AG08396 (cell line): ENCODE measurements around the gene ZNF423.

Source experiments
- DNase-seq: peaks from one replicate; pipeline ENCODE4 v3.0.0; 2012; ENCODE audit warnings: low spot score, mixed read lengths

Gene ZNF423

GRCh38 chr16:49869731-49870130 is 13.8 kb upstream of the ZNF423 start:
- DNase-seq = no peak

GRCh38 chr16:49867796-49868668 is 12.1 kb upstream of the ZNF423 start:
- DNase-seq = no peak

GRCh38 chr16:49867234-49867633 is 11.3 kb upstream of the ZNF423 start:
- DNase-seq = no peak

GRCh38 chr16:49866595-49867071 is 10.7 kb upstream of the ZNF423 start:
- DNase-seq = no peak

GRCh38 chr16:49862694-49863093 is 6.8 kb upstream of the ZNF423 start:
- no peak for DNase-seq

- DNase-seq = no peak
These were observed 5.4 kb upstream of the ZNF423 start for GRCh38 chr16:49861299-49861698.

GRCh38 chr16:49860593-49860992 is 4.7 kb upstream of the ZNF423 start:
- no peak for DNase-seq

GRCh38 chr16:49859125-49859811 is 3.4 kb upstream of the ZNF423 start:
- DNase-seq = no peak

GRCh38 chr16:49858200-49859124 is 2.5 kb upstream of the ZNF423 start:
- peak; percentile 48 for DNase-seq

GRCh38 chr16:49857423-49858181 is 1.7 kb upstream of the ZNF423 start:
- DNase-seq = peak; percentile 80

GRCh38 chr16:49856672-49857330 is 889 bp upstream of the ZNF423 start:
- peak; percentile 90 for DNase-seq

GRCh38 chr16:49855280-49855821 is 561 bp downstream of the ZNF423 start:
- peak; percentile 81 for DNase-seq

GRCh38 chr16:49854796-49855203 is 1.1 kb downstream of the ZNF423 start:
- no peak for DNase-seq

- DNase-seq = no peak
These were observed 1.6 kb downstream of the ZNF423 start for GRCh38 chr16:49854188-49854795.

GRCh38 chr16:49852279-49852678 is 3.6 kb downstream of the ZNF423 start:
- no peak for DNase-seq

GRCh38 chr16:49851468-49851787 is 4.5 kb downstream of the ZNF423 start:
- DNase-seq = no peak

GRCh38 chr16:49850558-49851467 is 5.1 kb downstream of the ZNF423 start:
- no peak for DNase-seq

- no peak for DNase-seq
These were observed 6.2 kb downstream of the ZNF423 start for GRCh38 chr16:49849754-49850108.

- no peak for DNase-seq
These were observed 6.7 kb downstream of the ZNF423 start for GRCh38 chr16:49849037-49849753.
